NCI-H128 (cell line): ENCODE results near the gene CRTAP.
"Not testable (repeated sequence)": the region's sequence is repeated elsewhere in the genome, so short reads cannot be mapped to it uniquely, and the experiment has no call there.

Experiments used
- DNase-seq: peaks from one replicate; lab custom pipeline; 2025; ENCODE audit not compliant: unreplicated experiment; lab: John Stamatoyannopoulos, UW

Gene CRTAP

DNA sequence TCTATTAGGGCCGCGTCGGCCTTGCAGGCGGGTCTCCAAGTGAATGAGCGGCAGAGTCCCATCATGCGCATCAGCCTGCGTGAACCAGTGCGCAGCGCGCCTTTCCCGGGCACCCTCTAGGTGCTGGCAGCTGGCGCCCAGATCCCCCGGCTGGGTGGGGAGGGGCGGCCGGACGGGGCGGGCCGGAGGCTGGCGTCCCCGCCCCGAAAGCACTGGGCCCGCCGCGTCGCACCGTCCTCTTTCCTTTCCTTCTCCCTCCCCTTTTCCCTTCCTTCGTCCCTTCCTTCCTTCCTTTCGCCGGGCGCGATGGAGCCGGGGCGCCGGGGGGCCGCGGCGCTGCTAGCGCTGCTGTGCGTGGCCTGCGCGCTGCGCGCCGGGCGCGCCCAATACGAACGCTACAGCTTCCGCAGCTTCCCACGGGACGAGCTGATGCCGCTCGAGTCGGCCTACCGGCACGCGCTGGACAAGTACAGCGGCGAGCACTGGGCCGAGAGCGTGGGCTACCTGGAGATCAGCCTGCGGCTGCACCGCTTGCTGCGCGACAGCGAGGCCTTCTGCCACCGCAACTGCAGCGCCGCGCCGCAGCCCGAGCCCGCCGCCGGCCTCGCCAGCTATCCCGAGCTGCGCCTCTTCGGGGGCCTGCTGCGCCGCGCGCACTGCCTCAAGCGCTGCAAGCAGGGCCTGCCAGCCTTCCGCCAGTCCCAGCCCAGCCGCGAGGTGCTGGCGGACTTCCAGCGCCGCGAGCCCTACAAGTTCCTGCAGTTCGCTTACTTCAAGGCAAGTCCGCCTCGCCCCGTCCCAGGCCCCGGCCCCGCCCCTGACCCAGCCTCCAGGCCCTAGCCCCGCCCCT lies at the start of gene CRTAP:
CRTAP (plus strand) TSS at position 243 of the 850 bp plus-strand sequence; CDS start at position 307, 64 bp downstream.
- DNase-seq: peak; percentile 52

- DNase-seq: no peak
Observed at GRCh38 chr3:33064929-33065328, 48.9 kb upstream of the CRTAP start.

DNA sequence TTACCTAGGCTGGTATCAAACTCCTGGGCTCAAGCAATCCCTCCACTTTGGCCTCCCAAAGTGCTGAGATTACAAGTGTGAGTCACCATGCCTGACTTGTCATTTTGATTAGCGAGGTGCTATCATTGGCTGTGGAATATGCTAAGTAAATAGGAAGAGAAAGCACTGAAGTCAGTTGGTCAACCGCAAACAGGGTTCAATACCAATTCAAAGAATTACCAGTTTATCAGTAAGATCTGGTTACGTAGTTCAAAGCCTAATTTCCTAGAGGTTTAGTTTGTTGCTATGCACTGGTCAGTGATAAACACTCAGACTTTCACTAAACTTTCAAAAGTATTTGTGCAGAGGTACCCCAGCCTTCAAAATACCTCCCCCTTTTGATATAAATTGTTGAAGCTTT lies 46.3 kb upstream of the CRTAP start:
- no peak for DNase-seq

GRCh38 chr3:33069862-33070261 lies 44.0 kb upstream of the CRTAP start:
- DNase-seq: not testable (repeated sequence)

DNA sequence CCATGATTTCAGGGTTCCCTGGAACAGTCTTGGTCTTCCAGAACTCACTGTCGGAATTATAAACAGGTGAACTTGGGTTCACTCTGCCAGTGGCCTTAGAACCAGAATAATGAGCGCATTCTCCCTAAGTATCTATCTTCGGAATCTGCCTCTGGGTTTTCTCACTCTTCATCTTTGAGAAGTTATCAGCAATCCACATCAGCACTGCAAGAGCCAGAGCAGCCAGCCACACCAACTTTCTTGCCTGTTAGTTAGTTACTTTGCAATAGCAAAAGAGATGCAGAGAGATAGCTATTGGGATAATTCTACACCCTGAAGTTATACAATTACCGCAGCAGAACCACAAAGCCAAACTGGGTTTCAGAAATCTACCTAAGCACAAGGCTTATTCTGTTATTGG lies 42.6 kb upstream of the CRTAP start:
- no peak for DNase-seq

DNA sequence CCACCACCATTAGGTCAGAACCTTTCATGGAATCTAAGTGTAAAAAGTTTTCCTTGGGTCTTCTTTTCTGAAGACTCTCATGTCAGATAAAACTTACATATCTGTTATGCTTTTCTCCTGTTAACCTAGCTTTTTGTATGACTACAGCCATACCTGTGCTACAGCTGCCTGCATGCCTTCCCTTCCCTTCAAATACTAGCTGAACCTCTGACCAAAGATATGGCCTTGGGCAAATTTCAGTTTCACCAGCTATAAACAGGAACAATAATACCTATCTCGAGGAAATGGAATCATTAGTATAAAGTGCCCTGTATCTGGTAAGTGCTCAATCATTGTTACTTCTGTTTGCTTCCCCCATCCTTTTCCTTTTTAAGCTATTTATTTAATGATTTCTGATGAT lies 41.9 kb upstream of the CRTAP start:
- no peak for DNase-seq

DNA sequence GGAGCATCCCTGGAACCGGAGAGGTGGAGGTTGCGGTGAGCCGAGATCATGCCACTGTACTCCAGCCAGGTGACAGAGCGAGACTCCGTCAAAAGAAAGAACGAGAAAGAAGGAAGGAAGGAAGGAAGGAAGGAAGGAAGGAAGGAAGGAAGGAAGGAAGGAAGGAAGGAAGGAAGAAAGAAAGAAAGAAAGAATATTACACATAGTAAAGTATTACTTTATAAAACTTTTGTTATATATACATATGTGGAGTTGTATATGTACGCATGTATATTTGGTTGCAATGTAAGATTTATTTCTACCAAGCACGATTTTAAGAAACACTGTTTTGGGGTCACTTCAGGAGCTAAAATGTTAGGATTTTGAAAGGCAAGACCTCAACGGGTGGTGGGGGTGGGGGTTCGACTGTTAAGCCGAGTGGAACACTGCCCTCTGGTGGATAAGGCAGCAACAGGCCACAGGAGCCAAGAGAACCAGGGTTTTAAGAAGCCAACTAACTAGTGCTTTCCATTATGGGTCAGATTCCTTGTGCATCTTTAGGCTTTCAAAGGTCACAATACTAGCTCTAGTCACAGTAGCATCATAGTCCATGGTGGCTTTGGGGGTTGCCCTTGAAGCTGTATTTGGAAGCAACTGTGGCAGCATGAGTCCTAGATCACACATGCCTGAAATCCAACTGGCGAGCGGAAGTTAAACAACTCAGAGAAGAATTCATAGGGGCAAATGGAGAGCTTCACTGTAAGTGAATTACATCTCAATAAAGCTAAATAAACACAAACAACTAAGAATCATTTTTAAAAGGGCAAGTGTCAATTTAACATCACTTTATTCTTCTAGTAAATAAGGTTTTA lies 39.4 kb upstream of the CRTAP start:
- DNase-seq: no peak

DNA sequence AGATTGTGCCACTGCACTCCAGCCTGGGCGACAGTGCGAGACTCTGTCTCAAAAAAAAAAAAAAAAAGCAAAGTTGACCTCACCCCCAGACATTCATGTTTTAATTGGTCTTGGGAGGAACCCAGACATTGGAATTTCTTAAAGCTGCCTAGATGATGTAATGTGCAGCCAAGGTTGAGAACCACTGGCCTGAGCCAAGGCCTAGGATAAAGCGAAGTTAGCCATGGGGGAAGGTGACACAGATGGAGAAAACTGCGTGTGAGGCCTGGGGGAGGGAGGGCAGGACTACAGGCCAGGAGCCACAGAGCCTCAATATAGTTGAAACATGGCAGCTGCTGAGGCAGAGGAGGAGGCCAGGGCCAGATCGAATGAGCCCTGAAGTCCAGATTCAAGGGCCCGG lies 37.8 kb upstream of the CRTAP start:
- DNase-seq: no peak

GRCh38 chr3:33076952-33077351 lies 36.9 kb upstream of the CRTAP start:
- no peak for DNase-seq

DNA sequence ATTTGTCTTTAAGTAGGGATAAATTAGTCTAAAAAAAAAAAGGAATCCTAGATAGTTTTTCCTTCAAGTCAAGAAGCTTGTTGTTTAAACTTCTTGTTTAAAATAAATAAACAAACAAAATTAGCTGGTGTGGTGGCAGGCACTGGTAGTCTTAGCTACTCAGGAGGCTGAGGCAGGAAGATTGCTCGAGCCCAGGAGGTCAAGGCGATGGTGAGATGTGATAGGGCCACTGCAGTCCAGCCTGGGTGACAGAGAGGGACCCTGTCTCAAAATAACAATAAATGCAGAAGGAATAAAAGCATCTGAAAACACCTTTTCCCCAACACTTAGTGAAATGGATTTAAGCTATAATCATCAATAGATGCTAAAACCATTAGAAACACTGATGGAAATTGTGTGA lies 35.8 kb upstream of the CRTAP start:
- DNase-seq: no peak

GRCh38 chr3:33079813-33080212 lies 34.0 kb upstream of the CRTAP start:
- DNase-seq: not testable (repeated sequence)

- DNase-seq: no peak
Observed at GRCh38 chr3:33081812-33082211, 32.0 kb upstream of the CRTAP start.

- no peak for DNase-seq
Observed at GRCh38 chr3:33083958-33084357, 29.9 kb upstream of the CRTAP start.

- no peak for DNase-seq
Observed at GRCh38 chr3:33088691-33089090, 25.1 kb upstream of the CRTAP start.

- DNase-seq: no peak
Observed at GRCh38 chr3:33089515-33089914, 24.3 kb upstream of the CRTAP start.

DNA sequence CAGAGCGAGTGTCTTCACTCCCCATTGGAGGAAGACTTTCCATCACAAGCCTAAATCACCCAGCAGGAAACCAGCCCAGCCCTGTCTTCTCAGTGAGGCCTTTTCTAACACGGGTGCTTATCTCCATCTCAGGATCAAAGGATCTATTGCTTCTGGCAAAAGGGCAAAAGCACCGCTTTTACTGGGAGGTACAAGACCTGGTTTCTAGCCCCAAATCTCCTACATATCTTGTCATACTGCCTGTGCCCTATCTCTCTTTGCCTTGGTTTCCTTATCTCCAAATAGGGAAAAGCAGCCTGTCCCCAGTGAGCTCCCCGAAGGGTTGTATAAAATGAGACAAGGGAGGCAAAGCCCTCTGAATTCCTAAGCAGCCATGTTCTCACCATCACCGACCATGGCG lies 22.1 kb upstream of the CRTAP start:
- DNase-seq: no peak

GRCh38 chr3:33092496-33093254 lies 21.1 kb upstream of the CRTAP start:
- no peak for DNase-seq

DNA sequence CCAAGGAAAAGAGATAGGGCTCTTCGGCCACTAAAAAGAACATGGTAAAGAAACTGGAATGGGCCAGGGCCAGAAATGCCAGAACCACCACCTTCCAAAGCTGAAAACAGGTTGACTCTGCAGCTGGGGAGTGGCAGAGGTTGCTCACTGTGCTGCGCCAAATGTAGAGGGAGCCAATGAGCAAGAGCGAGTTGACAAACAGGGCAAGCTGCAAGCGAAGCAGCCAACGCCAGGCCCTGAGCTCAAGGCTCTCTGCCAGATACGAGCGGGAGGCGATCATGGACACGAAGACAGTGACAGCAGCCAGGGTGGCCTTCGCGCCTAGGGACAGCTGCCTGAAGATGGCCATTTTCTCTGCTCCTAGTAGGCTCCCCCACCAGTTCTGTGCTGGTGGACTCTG lies 20.0 kb upstream of the CRTAP start:
- no peak for DNase-seq

DNA sequence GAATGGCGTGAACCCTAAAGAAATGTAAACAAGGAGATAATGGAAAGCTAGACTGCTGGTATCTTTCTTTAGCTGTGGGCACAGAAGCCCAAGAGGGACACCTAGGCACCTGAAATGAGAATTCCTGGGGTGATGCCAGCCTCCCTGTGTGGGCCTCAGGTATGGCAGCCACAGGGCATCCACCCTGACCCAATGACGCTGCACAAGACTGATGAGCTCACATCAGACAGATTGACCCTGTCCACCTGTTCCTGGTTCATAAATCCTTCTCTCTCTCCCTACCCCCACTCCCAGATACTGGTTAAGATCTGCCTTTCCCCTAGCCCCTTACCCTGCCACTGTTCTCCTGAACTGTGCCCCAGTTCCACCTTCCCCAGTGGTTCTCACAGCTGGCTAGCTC lies 18.4 kb upstream of the CRTAP start:
- no peak for DNase-seq

DNA sequence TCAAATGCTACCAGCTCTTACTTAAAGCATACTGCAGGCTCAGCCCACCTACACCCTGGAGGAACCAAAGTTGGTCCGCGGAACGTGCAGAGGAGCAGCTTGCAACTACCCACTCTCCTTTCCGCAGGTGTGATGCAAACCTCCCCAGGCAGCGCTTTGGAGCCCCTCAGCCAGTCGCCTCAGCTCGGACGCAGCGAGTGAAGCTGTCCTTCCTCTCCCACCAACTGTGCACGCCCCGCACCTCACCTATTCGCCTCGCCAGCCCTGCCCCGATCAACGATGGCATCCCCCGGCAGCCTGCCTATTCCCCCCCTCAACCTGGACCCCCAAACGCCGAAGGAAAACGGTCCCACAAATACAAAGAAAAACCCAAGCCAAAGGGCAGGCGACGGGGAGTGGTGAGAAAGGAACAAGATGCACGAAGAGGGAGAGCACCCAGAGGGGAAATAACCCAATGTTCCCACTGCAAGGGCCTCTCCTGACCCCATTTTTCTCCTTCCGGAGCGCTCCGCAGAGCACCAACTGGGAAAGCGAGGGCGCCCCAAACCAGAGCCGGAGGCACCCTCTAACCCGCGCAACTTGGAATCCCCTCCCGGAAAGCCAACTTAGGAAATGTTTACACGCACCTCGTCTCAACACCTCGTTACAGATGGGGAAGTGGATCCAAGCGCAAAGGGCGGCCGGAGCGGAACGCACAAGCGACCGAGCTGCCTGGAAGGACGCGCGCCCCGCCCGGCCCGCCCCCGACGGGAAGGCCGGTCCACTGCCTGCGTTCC lies 17.5 kb upstream of the CRTAP start:
- DNase-seq: no peak
